Panc1 (cell line): ENCODE measurements around the gene TPRN. TPM values are rescaled to one million over a fixed set of nuclear protein-coding genes. Genes with fewer than 3 reads are reported as not detected.

Experiments used
- ATAC-seq: fragments of 200-7000 bp; cut with Tn5 transposase; 2 replicates; pipeline ENCODE4 v1.9.1; 2020; ENCODE audit warnings: mild to moderate bottlenecking, moderate library complexity
- BruUV-seq: library from RNA; stranded (reverse); fragments of 400-500 nt; replicated peaks from 2 replicates; lab custom pipeline; 2021; lab: Mats Ljungman, UMichigan
- CTCF ChIA-PET: fragments of 300-600 bp; sonication (Branson Sonifier 250); formaldehyde crosslinking; loops from one replicate; lab custom pipeline; 2022; ENCODE audit warnings: antibody characterized with exemption; lab: Charles Lee
- POLR2A ChIA-PET: fragments of 300-600 bp; sonication (Branson Sonifier 250); formaldehyde crosslinking; loops from one replicate; lab custom pipeline; 2022; ENCODE audit warnings: antibody characterized with exemption; lab: Charles Lee
- DNase-seq: peaks from one replicate; pipeline ENCODE4 v3.0.0-alpha.2; 2010; ENCODE audit warnings: low read depth, low spot score
- H3K27ac ChIP-seq: 2 replicates; pipeline ENCODE4 v1.5.1; 2011; ENCODE audit warnings: mild to moderate bottlenecking, low read length, inconsistent platforms
- H3K27me3 ChIP-seq: fragments of 200-500 bp; sonication (Bioruptor generic); 2 replicates; pipeline ENCODE4 v1.6.0; 2014; ENCODE audit warnings: low read length, inconsistent platforms; ENCODE audit not compliant: control insufficient read depth, insufficient read depth
- H3K36me3 ChIP-seq: fragments of 200-500 bp; sonication (Bioruptor generic); 2 replicates; pipeline ENCODE4 v1.5.1; 2014; ENCODE audit warnings: inconsistent platforms, mild to moderate bottlenecking, low read length, moderate library complexity; ENCODE audit not compliant: control insufficient read depth, insufficient read depth
- H3K4me1 ChIP-seq: 2 replicates; pipeline ENCODE4 v1.5.1; 2011; ENCODE audit warnings: inconsistent platforms, mild to moderate bottlenecking, low read length, moderate library complexity; ENCODE audit not compliant: control insufficient read depth, insufficient read depth
- H3K4me3 ChIP-seq, 2 experiments: 2 replicates each; pipeline ENCODE4 v1.5.1; 2011 to 2012; ENCODE audit warnings: low read depth in 2 of 2, low read length in 2 of 2, mild to moderate bottlenecking in 2 of 2, inconsistent platforms in 1 of 2, moderate library complexity in 1 of 2
- H3K9me3 ChIP-seq: fragments of 200-500 bp; sonication (Bioruptor generic); 2 replicates; pipeline ENCODE4 v1.5.1; 2014; ENCODE audit warnings: low read depth, mild to moderate bottlenecking, inconsistent platforms, low read length, moderate library complexity; ENCODE audit not compliant: control insufficient read depth, insufficient read depth
- CTCF ChIP-seq: fragments of 450-650 bp; IDR thresholded peaks from 2 replicates; pipeline ENCODE4 v1.5.1; 2017; ENCODE audit warnings: mild to moderate bottlenecking
- POLR2AphosphoS5 ChIP-seq: IDR thresholded peaks from 2 replicates; pipeline ENCODE4 v1.6.1; 2012; ENCODE audit warnings: mild to moderate bottlenecking, low read depth, low read length, moderate library complexity
- REST ChIP-seq, 2 experiments: IDR thresholded peaks; 2 replicates each; pipeline ENCODE4 v1.6.1; 2011 to 2012; ENCODE audit warnings: low read depth in 2 of 2, control low read depth in 1 of 2, low read length in 1 of 2, mild to moderate bottlenecking in 1 of 2, moderate library complexity in 1 of 2; ENCODE audit not compliant: insufficient read depth in 1 of 2
- TCF7L2 ChIP-seq: IDR thresholded peaks from 2 replicates; pipeline ENCODE4 v1.6.1; 2011; ENCODE audit warnings: mild to moderate bottlenecking, low read depth, low read length, inconsistent platforms
- in situ Hi-C: cut with HindIII; loops from 2 replicates; pipeline ENCODE4 v1.10.0; 2016; ENCODE audit warnings: low sequenced_read_pairs, low pct_unique_long_range_greater_than_20kb
- intact Hi-C: fragments of 100-400 bp; cut with micrococcal nuclease; formaldehyde crosslinking; loops from one replicate; pipeline ENCODE4 v1.10.0; 2022; ENCODE audit not compliant: unreplicated experiment
- total RNA-seq: library from RNA; stranded (reverse); gene quantifications from one replicate; pipeline ENCODE4 v1.2.1, GENCODE V29; 2021; ENCODE audit not compliant: unreplicated experiment

The TPRN gene
- total RNA-seq, 1 experiment from 2014 or later, result 21.7 TPM

- ATAC-seq (no peak), DNase-seq (no peak)
- in situ Hi-C loops (no loop called here), intact Hi-C loops (no loop called here)
- Histone ChIP-seq H3K27ac (no peak overlapping the region), H3K4me1 (no peaks in the 10 kb centered on the region), H3K36me3 (no peaks in the 10 kb centered on the region), H3K4me3 (no peak overlapping the region), H3K9me3 (no peaks in the 10 kb centered on the region), H3K27me3 (no peaks in the 10 kb centered on the region)
- TF ChIP-seq REST (IDR thresholded peaks at IDR 0.05; ENCODE audit: insufficient read depth in 1 of 2, low read depth in 2 of 2, low read length in 1 of 2) (no peak), TCF7L2 (no peak), CTCF (no peak)
- BruUV-seq, result no TSS peak
- ChIA-PET CTCF (no interaction called here), POLR2A (interaction anchor here (0.6 kb wide), 1 partner anchor 9 kb away, joined by 6 read pairs; no protein-coding TSS in a partner anchor)
Measured at GRCh38 chr9:137148661-137149060, 51.9 kb downstream of the TPRN start.

- CTCF ChIA-PET, result no interaction called here
- BruUV-seq, result no TSS peak
Measured at GRCh38 chr9:137148242-137148641, 52.3 kb downstream of the TPRN start.

More at GRCh38 chr9:137148242-137148641, 52.3 kb downstream of the TPRN start:
- Histone ChIP-seq H3K36me3 (no peaks in the 10 kb centered on the region), H3K9me3 (no peaks in the 10 kb centered on the region), H3K4me3 (no peak overlapping the region), H3K4me1 (no peaks in the 10 kb centered on the region), H3K27ac (no peak overlapping the region), H3K27me3 (no peaks in the 10 kb centered on the region)
- in situ Hi-C loops, result no loop called here
- POLR2A ChIA-PET, result no interaction called here
- ATAC-seq (no peak), DNase-seq (no peak)
- intact Hi-C loops, result no loop called here
- TF ChIP-seq POLR2AphosphoS5 (no peak), CTCF (no peak)
